SK-N-DZ (cell line): Measurements from ENCODE around the gene BCL11B.

Experiments used
- DNase-seq: peaks from one replicate; pipeline ENCODE4 v3.0.0-alpha.2; 2015; ENCODE audit warnings: low spot score

Gene BCL11B

DNA sequence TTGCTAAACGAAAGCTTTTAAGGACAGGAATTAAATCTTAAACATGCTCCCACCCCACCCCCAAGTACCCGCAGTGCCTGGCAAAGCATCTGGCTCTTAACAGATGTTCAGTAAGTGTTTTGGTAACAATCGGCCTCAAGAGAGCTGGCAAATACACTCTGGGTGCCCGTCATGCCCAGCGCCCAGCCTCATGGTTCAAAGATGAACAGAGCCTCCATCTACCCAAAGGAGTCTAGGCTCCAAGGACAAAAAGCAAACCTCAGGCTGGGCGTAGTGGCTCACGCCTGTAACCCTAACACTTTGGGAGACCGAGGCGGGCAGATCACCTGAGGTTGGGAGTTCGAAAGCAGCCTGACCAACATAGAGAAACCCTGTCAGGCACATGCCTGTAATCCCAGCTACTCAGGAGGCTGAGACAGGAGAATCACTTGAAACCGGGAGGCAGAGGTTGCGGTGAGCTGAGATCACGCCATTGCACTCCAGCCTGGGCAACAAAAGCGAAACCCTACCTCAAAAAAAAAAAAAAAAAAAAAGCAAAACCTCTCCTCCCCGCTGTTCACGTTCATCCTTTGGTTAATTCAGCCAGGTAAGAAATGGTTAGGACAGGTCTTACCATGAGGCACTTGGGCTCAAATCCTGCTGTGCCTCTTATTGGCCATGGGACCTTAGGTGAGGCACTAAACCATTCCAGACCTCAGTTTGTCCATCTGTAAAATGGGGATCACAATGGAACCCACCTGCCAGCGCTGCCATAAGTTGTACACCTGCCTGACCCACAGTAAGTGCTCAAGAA, 151.3 kb downstream of the BCL11B start:
- no peak for DNase-seq

- no peak for DNase-seq
Measured at GRCh38 chr14:99119554-99120525, 152.2 kb downstream of the BCL11B start.
